Esophagus (tissue), 2 donors: Measurements from ENCODE around the gene DDX23. TPM values are rescaled to one million over a fixed set of nuclear protein-coding genes. Genes with fewer than 3 reads are reported as not detected.
"Not testable (repeated sequence)": the region's sequence is repeated elsewhere in the genome, so short reads cannot be mapped to it uniquely, and the experiment has no call there.

ENCODE experiments used
- H3K27ac ChIP-seq, 2 donors: one replicate each; pipeline ENCODE4 v1.5.1; 2013; ENCODE audit warnings: low read depth in 2 of 2, mild to moderate bottlenecking in 2 of 2, inconsistent platforms in 1 of 2, low read length in 1 of 2, moderate library complexity in 1 of 2
- H3K27me3 ChIP-seq, 2 donors: one replicate each; pipeline ENCODE4 v1.6.1; 2013; ENCODE audit warnings: low read length in 2 of 2, control low read depth in 1 of 2, mild to moderate bottlenecking in 1 of 2; ENCODE audit not compliant: insufficient read depth in 2 of 2, control insufficient read depth in 1 of 2
- H3K36me3 ChIP-seq, 2 donors: one replicate each; pipeline ENCODE4 v1.6.1; 2013; ENCODE audit warnings: low read length in 1 of 2; ENCODE audit not compliant: control insufficient read depth in 2 of 2, insufficient read depth in 2 of 2
- H3K4me1 ChIP-seq, 2 donors: one replicate each; pipeline ENCODE4 v1.6.1; 2013; ENCODE audit warnings: low read length in 1 of 2; ENCODE audit not compliant: control insufficient read depth in 2 of 2, insufficient read depth in 2 of 2
- H3K4me3 ChIP-seq, 2 donors: one replicate each; pipeline ENCODE4 v1.5.1; 2013; ENCODE audit warnings: low read length in 2 of 2, mild to moderate bottlenecking in 2 of 2, low read depth in 1 of 2, moderate library complexity in 1 of 2
- H3K9me3 ChIP-seq, 2 donors: one replicate each; pipeline ENCODE4 v1.6.1; 2013; ENCODE audit warnings: mild to moderate bottlenecking in 2 of 2, low read depth in 1 of 2, low read length in 1 of 2, moderate library complexity in 1 of 2; ENCODE audit not compliant: control insufficient read depth in 2 of 2, insufficient read depth in 1 of 2
- WGBS, 2 donors: extraction: QIAGEN DNeasy Blood & Tissue Kit; methylation state at CpG; one replicate each; pipeline ENCODE4 v1.1.7; 2013; 5-methylcytosine and 5-hydroxymethylcytosine counted together
- polyA plus RNA-seq, 2 donors: library from polyadenylated mRNA; stranded (reverse); fragments of 200-250 nt; gene quantifications; one replicate each; pipeline ENCODE4 v1.2.3, GENCODE V29; 2013
- donor health status: healthy with polysubstance abuse.
- donor health status: Bipolar disorder and iron deficiency.

DDX23 gene
- polyA plus RNA-seq, 2 donors, result 26.2 to 37.5 TPM

GRCh38 chr12:48865281-48866051 lies 13.5 kb upstream of the DDX23 start, which contains the start of gene RND1:
Gene RND1 (minus strand): TSS chr12:48865870. CDS start chr12:48865767, 103 bp downstream.
- H3K36me3 ChIP-seq, result peaks cover 0 to 2% of the 10 kb centered on the region in 2 donors
- peaks cover 0 to 2% of the 10 kb centered on the region in 2 donors for H3K9me3 ChIP-seq
- peaks cover 0 to 3% of the 10 kb centered on the region in 2 donors for H3K27me3 ChIP-seq
- peaks cover 0 to 8% of the 10 kb centered on the region in 2 donors for H3K4me1 ChIP-seq
- 2% methylated on average over 32 of the region's 32 CpGs for WGBS, 2 donors
- peak within 1 kb of the TSS; percentile 54 for H3K4me3 ChIP-seq
- H3K27ac ChIP-seq, result peak within 1 kb of the TSS in 1 of 2 donors; percentile 36

- H3K4me3 ChIP-seq, result no peak overlapping the region
- WGBS, 2 donors, result 76 to 80% methylated on average over 4 of the region's 4 CpGs
These were observed 11.3 kb upstream of the DDX23 start for GRCh38 chr12:48863291-48863690.

GRCh38 chr12:48862760-48863159 lies 10.8 kb upstream of the DDX23 start:
- Histone ChIP-seq H3K9me3 (peaks cover 0 to 2% of the 10 kb centered on the region in 2 donors), H3K27me3 (peaks cover 0 to 3% of the 10 kb centered on the region in 2 donors), H3K36me3 (peaks cover 0 to 2% of the 10 kb centered on the region in 2 donors), H3K4me3 (no peak overlapping the region), H3K27ac (no peak overlapping the region), H3K4me1 (peaks cover 0 to 8% of the 10 kb centered on the region in 2 donors)
- 74 to 80% methylated on average over 5 of the region's 5 CpGs for WGBS, 2 donors

More at GRCh38 chr12:48863291-48863690, 11.3 kb upstream of the DDX23 start:
- no peak overlapping the region for H3K27ac ChIP-seq
- peaks cover 0 to 8% of the 10 kb centered on the region in 2 donors for H3K4me1 ChIP-seq
- H3K9me3 ChIP-seq, result peaks cover 0 to 2% of the 10 kb centered on the region in 2 donors
- peaks cover 0 to 2% of the 10 kb centered on the region in 2 donors for H3K36me3 ChIP-seq
- H3K27me3 ChIP-seq, result peaks cover 0 to 3% of the 10 kb centered on the region in 2 donors

GRCh38 chr12:48861111-48861510 lies 9.1 kb upstream of the DDX23 start:
- Histone ChIP-seq H3K27ac (no peak overlapping the region), H3K4me1 (peaks cover 0 to 8% of the 10 kb centered on the region in 2 donors), H3K4me3 (no peak overlapping the region), H3K27me3 (peaks cover 0 to 3% of the 10 kb centered on the region in 2 donors), H3K36me3 (peaks cover 0 to 2% of the 10 kb centered on the region in 2 donors), H3K9me3 (peaks cover 0 to 2% of the 10 kb centered on the region in 2 donors)
- 33 to 42% methylated on average over 2 of the region's 2 CpGs for WGBS, 2 donors

- not testable (repeated sequence) for H3K9me3 ChIP-seq, H3K36me3 ChIP-seq, H3K27ac ChIP-seq, H3K27me3 ChIP-seq, H3K4me1 ChIP-seq, H3K4me3 ChIP-seq
- WGBS, 2 donors, result 92 to 95% methylated on average over 5 of the region's 5 CpGs
These were observed 8.3 kb upstream of the DDX23 start for GRCh38 chr12:48860236-48860635.

GRCh38 chr12:48859607-48860006 lies 7.6 kb upstream of the DDX23 start:
- H3K4me1 ChIP-seq, result no peaks in the 10 kb centered on the region
- 95 to 96% methylated on average over 5 of the region's 5 CpGs for WGBS, 2 donors
- H3K36me3 ChIP-seq, result peaks cover 0 to 2% of the 10 kb centered on the region in 2 donors
- peaks cover 0 to 3% of the 10 kb centered on the region in 2 donors for H3K27me3 ChIP-seq
- peaks cover 0 to 2% of the 10 kb centered on the region in 2 donors for H3K9me3 ChIP-seq
- H3K27ac ChIP-seq, result no peak overlapping the region
- no peak overlapping the region for H3K4me3 ChIP-seq

- Histone ChIP-seq H3K27ac (no peak overlapping the region), H3K27me3 (peaks cover 0 to under 1% of the 10 kb centered on the region in 2 donors), H3K4me3 (no peak overlapping the region), H3K36me3 (peaks cover 0 to 2% of the 10 kb centered on the region in 2 donors), H3K4me1 (no peaks in the 10 kb centered on the region), H3K9me3 (peaks cover 0 to 2% of the 10 kb centered on the region in 2 donors)
- WGBS, 2 donors, result 76 to 85% methylated on average over 8 of the region's 8 CpGs
These were observed 6.1 kb upstream of the DDX23 start for GRCh38 chr12:48858043-48858442.

- Histone ChIP-seq H3K4me1 (no peaks in the 10 kb centered on the region), H3K4me3 (no peak overlapping the region), H3K36me3 (peaks cover 0 to 2% of the 10 kb centered on the region in 2 donors), H3K27me3 (no peaks in the 10 kb centered on the region), H3K9me3 (peaks cover 0 to 2% of the 10 kb centered on the region in 2 donors), H3K27ac (no peak overlapping the region)
- WGBS, 2 donors, result 80 to 83% methylated on average over 13 of the region's 13 CpGs
These were observed 5.5 kb upstream of the DDX23 start for GRCh38 chr12:48857278-48857994.

- H3K27me3 ChIP-seq, result no peaks in the 10 kb centered on the region
- H3K4me1 ChIP-seq, result no peaks in the 10 kb centered on the region
- 57 to 63% methylated on average over 2 of the region's 2 CpGs for WGBS, 2 donors
- peaks cover 0 to 2% of the 10 kb centered on the region in 2 donors for H3K36me3 ChIP-seq
- no peak overlapping the region for H3K4me3 ChIP-seq
- H3K27ac ChIP-seq, result no peak overlapping the region
- no peaks in the 10 kb centered on the region for H3K9me3 ChIP-seq
These were observed 4.4 kb upstream of the DDX23 start for GRCh38 chr12:48856379-48856778.
